Raji (cell line): ENCODE results near the gene TAOK1.

Source experiments
- POLR2A ChIP-seq: IDR thresholded peaks from 2 replicates; pipeline ENCODE4 v1.6.1; 2011; ENCODE audit warnings: low read depth, low read length, control low read depth; ENCODE audit not compliant: insufficient read depth

The TAOK1 gene

DNA sequence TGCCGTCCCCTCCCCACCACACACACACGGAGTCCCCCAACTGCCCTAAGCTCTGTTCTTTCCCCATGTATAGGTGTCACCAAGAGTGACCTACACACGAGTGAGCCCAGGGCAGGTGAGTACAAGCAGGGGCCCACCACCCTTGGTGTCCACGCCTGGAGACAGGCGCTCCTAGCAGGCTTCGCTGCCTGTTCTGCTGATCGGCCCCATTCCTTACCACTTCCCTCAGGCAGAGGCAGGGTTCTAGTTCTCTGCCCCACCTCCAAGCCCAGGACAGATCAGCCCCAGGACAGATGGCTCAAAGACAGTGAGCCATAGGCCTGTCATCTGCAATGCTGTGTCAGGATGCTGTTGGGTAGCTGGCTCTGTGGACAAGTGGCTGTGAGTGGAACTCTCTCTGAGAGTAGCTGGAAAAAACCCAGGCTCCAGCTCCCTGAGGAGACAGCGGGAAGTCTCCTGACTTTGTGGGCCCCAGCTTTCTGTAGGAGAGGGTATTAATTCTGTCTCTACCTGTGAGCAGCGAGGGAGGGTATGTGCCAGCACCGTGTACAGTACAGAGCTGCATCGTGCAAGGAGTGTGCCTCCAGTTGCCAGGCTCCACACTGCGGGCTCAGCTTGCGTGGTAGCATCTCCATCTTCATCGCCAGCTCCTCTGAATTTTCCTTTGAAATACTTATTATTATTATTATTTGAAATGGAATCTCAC, 179.2 kb downstream of the TAOK1 start:
- no peak for TF ChIP-seq POLR2A

DNA sequence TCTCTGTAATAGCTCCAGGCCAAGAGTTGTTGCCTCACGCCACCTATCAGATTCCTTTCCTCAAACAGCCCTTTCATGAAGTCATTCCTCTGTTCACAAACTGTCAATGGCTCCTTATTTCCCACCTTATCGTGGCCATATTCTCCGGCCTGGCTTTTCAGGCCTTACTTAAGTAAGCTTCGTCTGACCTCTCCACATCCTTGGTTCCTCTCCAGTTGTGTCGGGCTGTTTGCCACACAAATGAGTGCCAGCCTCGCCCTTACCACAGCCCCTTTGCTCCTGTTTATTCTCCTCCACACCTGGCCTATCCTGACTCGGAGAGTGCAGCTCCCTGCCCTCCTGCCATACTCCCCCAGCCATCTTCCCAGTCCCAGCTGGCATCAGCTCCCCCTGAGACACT, 180.4 kb downstream of the TAOK1 start:
- TF ChIP-seq POLR2A, result no peak

DNA sequence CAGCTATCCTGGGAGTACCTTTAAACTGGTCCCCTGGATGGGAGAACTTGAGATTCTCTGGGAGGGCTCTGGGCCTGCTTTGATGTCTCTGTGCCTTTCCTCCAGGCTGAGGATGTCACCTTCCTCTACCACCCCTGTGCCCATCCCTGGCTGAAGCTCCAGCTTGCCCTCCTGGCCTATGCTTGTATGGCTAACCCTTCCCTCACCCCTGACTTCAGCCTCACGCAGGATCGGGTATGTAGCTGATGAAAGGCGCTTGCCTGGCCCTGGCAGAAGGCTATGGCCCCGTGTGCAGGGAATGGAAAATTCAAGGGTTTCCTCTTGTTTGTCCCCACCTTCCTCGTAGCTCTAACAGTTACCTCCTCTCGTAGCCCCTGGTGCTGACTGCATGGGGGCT, 181.3 kb downstream of the TAOK1 start:
- TF ChIP-seq POLR2A, result no peak

DNA sequence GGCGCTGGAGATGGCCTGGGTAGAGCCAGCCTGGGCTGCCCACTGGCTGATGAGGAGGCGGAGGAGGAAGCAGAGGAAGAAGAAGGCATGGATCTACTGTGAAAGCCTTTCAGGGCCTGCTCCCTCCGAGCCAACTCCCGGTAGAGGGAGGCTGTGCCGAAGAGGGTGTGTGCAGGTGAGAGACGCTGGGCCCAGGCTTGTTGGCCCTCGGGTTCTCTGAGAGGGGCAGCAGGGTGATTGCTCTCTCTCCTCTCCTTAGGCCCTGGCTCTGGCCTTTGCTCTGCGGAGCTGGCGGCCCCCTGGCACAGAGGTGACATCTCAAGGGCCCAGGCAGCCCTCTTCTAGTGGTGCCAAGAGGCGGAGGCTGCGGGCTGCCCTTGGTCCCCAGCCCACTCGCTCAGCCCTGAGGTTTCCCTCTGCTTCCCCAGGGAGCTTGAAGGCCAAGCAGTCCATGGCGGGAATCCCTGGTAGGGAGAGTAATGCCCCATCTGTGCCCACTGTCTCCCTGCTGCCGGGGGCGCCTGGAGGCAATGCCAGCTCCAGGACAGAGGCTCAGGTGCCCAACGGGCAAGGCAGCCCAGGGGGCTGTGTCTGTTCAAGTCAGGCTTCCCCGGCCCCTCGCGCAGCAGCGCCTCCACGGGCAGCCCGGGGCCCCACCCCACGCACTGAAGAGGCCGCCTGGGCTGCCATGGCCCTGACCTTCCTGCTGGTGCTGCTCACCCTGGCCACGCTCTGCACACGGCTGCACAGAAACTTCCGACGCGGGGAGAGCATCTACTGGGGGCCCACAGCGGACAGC, 181.9 kb downstream of the TAOK1 start:
- TF ChIP-seq POLR2A, result no peak

DNA sequence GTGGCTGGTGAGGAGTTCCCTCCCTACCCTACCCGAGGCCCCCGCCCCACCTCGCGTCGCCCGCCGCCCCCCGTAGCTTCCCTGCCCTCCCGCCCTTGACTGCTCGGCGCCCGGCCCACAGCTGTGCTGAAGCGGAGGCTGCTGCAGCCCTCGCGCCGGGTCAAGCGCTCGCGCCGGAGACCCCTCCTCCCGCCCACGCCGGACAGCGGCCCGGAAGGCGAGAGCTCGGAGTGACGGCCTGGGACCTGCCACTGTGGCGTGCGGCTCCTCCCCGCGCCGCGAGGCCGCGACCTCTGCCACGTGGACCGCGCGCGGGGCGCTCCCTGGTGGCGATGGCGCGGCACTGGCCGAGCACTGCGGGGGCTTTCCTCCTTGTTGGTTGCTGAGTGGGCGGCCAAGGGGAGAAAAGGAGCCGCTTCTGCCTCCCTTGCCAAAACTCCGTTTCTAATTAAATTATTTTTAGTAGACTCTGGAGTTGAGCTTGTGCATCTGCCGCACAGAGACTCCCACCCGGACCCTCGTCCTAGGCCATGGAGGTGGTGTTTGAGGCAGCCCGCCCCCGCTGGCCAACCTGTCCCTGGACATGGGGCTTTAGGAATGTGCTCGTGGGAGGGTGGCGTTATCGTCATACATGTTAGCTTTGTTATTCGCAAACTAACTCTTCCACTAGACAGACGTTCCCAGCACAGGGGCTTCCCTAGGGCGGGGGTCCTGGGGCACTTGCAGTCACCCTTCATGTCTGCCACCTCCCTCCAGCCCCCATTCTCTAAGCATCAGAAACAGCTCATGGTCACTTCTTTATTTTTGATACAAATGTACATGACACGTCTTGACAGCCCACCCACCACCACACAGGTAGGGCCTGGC, 182.8 kb downstream of the TAOK1 start:
- TF ChIP-seq POLR2A, result no peak

DNA sequence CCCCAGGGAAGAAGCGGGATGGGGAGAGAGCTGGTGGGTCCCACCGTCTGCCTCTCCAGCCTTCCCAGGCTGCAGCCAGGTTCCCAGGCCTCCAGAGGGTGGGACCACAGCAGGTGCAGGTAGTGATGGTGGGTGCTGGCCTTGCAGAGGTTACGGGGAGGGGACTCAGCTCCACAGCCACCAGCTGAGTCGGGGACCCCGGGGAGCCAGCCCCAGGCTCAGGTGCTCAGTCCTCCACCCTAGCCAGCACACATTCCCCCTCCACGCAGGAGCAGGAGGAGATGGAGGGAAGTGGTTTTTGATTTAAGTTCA, 183.4 kb downstream of the TAOK1 start:
- TF ChIP-seq POLR2A, result no peak

DNA sequence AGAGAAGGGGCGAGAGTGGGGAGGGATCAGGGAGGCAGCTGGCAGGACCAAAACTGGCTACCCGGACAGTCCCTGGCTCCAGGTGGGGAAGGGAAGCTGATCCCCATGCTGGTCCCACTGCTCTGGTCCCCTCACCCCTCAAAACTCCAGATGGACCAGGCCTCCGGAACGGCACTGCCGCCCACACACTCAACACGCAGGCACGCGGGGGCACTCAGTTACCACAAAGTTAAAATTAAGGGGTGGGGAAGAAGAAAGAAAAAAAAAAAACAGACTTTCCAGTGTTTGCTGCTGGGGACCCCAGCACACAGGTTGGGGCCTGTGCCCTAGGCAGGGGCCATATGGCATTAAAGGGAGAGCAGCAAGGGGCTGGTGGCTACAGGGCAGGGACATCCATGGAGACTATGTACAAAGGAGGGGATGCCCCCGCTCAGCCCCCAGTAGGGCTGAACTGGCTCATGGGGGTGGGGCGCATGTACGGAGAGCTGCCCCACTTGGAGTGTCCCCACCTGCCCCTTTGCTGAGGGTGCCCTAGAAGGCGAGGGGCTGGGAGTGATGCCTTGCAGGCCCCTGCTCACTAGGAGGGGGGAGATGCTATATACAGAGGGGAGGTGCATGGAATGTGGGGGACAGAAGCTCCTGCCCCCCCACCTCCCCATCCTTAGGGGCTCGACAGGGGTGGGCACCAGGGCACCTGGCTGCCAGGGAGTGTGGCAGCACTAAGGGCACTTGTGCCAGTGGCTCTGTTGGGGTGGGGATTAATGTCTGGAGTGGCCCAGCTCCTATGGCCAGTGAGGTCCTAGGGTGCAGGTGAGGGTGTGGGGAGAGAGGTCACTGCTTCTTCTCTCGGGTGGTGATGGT, 183.9 kb downstream of the TAOK1 start:
- TF ChIP-seq POLR2A, result no peak

DNA sequence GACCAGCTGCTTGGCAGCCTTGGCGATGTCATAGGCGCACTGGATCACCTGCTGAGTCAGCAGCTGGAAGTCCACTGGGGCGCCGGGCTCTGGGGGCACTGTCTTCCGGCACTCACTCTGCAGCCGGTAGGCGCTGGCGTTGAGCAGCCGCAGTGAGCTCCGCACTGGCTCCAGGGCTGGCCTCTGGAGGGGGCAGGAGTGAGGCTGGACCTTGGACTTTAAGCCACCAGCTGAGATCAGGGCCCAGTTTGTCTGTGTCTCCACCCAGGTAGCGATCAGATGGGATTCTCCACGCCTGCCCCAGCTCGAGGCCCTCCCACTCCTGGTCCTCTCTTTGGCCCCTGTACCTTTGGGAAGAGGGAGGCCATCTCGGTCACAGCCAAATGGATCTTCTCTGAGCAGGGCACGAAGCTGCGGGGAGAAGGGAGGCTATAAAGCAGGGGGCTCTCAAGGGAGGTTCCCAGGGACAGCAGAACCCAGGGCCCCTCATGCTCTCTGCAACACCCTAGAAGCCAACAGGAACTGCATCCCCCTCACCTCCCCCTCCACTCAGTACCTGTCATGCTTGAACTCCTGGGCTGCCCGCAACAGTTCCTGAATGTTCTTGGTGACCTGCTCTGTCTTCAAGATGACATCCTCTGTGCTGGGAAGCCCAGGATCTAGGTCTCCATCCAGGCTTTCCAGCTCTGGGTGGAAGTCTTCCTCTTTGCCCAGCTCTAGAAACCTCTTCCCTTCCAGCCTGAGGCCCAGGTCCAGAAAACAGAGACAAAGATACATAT, 184.8 kb downstream of the TAOK1 start:
- no peak for TF ChIP-seq POLR2A

DNA sequence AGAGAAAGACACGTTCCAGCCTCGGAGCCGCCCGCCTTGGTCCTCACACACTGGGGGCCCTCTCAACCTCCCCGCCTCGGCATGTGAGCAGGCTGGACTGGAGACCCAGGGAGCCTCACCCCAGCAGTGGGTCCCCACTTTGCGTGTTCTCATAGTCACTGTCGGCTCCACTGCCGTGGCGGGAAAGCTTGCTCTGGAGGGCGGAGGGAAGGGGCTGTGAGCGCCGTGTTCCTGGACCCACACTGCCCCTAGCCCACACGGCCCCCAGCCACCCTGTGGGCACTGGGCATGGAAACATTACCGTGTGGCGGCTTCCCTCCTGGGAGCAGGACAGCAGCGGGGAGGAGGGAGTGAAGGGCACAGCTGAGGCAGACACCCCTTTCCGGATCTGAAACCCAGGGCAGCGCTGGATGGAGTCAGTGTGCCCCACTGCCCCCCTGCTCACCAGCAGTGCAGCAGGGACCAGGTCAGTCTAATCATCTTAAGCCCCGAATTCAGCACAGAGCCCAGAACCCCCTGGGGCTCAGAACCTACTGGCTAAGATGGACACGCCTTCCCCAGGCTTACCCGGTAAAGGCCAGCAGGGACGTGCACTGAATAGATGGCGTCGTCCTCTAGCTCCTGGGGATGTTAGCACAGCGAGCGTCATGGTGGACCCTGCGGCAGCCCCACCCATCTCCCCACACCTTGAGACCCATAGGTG, 185.5 kb downstream of the TAOK1 start:
- TF ChIP-seq POLR2A, result no peak

DNA sequence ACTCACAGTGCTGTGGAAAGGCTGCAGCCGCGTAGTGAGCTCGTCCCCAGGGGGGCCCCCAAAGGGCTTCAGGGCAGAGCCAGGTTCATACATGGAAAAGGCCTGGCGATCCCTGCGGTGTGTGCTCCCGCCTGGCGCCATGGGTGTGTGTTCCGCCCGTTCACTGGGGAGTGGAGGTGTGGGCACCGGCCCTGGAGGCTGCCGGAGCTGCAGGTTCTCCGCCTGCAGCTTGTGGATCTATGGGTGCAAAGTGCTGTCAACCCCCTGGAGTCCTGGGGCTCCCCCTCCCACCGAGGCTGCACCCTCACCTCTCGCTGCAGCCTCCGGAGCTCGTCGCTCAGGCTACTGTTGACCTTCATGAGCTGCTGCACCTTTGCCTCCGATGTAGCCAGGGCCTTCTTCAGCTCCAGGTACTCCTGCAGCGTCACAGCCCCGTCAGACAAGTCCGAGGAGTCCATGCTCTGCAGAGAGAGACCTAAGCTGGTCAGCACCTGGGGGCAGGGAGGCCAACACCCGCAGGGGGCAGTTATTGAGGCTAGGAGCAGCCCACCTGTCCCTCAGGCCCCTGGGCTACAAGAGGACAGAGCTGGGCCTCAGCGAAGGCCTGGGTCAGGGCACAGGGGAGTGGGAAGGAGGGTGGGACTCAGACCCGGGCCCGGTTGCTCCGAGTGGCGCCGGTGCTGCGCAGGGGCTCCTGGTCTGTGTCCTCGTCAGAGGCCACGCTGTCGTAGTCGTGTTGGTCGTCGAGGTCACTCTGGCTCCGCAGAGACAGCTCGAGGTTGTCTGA, 186.2 kb downstream of the TAOK1 start:
- no peak for TF ChIP-seq POLR2A

DNA sequence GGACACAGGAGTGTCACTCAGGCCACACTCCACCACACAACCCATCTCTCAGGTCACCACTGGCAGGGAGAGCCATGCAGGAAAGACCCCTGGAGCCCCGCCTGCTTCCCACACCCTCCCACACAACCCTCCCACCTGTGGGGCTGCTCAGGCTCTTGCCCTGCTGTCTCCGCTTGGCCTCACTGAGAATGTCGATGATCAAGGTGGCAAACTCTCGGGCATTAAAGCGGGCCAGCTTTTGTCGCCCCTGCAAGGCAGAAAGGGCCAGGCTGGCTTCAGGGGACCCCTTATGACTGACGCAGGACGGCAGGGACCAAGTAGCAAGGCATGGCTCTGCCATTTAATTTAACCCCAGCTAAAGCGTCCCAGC, 186.8 kb downstream of the TAOK1 start:
- TF ChIP-seq POLR2A, result no peak

DNA sequence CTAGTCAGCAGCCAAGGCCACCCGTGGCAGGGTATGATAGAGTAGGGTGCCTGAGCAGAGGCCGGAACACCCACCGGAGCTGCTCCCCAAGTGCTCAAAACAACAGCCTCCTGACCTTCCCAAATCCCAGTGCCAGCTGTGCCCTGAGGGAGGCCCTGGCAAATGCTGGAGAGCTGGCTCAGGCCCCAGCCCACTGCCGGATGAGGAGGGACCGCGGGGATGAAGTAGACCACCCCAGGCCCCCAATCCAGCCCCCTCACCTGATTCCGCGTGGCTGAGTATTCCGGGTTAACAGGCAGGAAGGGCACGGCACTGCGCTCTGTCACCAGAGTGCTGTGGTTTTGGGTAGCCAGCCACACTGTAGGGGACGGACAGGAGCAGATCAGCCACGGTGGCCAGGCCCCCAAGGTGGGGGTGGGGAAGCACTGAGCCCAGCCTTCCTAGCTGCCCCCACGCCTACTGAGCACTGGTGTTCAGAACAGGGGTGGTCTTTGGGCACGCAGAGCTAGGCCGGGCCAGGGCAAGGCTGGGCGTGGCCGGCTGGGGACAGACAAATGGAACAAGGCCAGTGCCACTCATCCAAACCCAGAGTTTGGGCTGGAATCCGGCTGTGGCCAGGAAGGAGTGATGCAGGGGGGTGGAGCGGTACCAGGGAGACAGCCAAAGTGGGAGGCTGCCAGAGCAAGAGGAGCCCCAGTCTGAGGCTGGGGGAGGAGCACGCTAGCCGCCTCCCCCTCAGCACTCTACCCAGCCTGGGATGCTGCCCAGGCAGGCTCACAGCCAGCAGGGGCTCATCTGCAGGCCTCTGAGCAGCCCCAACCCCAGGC, 187.4 kb downstream of the TAOK1 start:
- TF ChIP-seq POLR2A, result no peak
